Keratinocyte (primary cell): ENCODE measurements around the gene CCDC80. TPM values are rescaled to one million over a fixed set of nuclear protein-coding genes. Genes with fewer than 3 reads are reported as not detected.
A peak's percentile ranks its signal among the peaks of the same experiment; 100 is the strongest.

Experiments used
- DNase-seq: peaks from one replicate; pipeline ENCODE4 v3.0.0-alpha.2; 2011; ENCODE audit warnings: low read depth, missing footprints, low spot score
- FAIRE-seq: peaks from 2 replicates; lab custom pipeline; 2011; peaks lifted over from hg19 to GRCh38; lab: Jason Lieb, UNC
- H2AFZ ChIP-seq: 2 replicates; pipeline ENCODE4 v1.6.0; 2012; ENCODE audit warnings: low read length, control low read depth, inconsistent platforms; ENCODE audit not compliant: control insufficient read depth
- H3K27ac ChIP-seq: 2 replicates; pipeline ENCODE4 v1.5.1; 2011; ENCODE audit warnings: low read length; ENCODE audit not compliant: control insufficient read depth, insufficient read depth
- H3K27me3 ChIP-seq: 3 replicates; pipeline ENCODE4 v1.6.0; 2011; ENCODE audit warnings: low read length; ENCODE audit not compliant: control insufficient read depth, insufficient read depth; ENCODE audit errors: extremely low read depth
- H3K36me3 ChIP-seq, 2 experiments: 2 replicates in 1 of 2; 3 replicates in 1 of 2; pipeline ENCODE4 v1.5.1; 2011; ENCODE audit warnings: low read length in 2 of 2, mild to moderate bottlenecking in 1 of 2; ENCODE audit not compliant: control insufficient read depth in 2 of 2, insufficient read depth in 2 of 2; ENCODE audit errors: extremely low read depth in 1 of 2
- H3K4me1 ChIP-seq: 3 replicates; pipeline ENCODE4 v1.5.1; 2011; ENCODE audit warnings: low read length; ENCODE audit not compliant: control insufficient read depth, insufficient read depth; ENCODE audit errors: extremely low read depth
- H3K4me2 ChIP-seq: 3 replicates; pipeline ENCODE4 v1.6.0; 2011; ENCODE audit warnings: low read depth, low read length; ENCODE audit not compliant: control insufficient read depth, insufficient read depth; ENCODE audit errors: extremely low read depth
- H3K4me3 ChIP-seq, 3 experiments: fragments of 200-600 bp in 1 of 3; sonication (generic) in 1 of 3; 2 replicates in 2 of 3; 3 replicates in 1 of 3; pipeline ENCODE4 v1.5.1; 2011 to 2016; ENCODE audit warnings: low read length in 3 of 3, mild to moderate bottlenecking in 3 of 3, control low read depth in 2 of 3, inconsistent platforms in 1 of 3, low read depth in 1 of 3, mixed read lengths in 1 of 3, mixed run types in 1 of 3, moderate library complexity in 1 of 3; ENCODE audit not compliant: control insufficient read depth in 2 of 3, insufficient read depth in 2 of 3; ENCODE audit errors: extremely low read depth in 1 of 3
- H3K79me2 ChIP-seq: 2 replicates; pipeline ENCODE4 v1.6.0; 2012; ENCODE audit warnings: low read length; ENCODE audit not compliant: control insufficient read depth, insufficient read depth
- H3K9ac ChIP-seq: 3 replicates; pipeline ENCODE4 v1.6.0; 2011; ENCODE audit warnings: low read length; ENCODE audit not compliant: control insufficient read depth, insufficient read depth; ENCODE audit errors: extremely low read depth
- H3K9me1 ChIP-seq: 3 replicates; pipeline ENCODE4 v1.6.0; 2011; ENCODE audit warnings: low read length; ENCODE audit not compliant: control insufficient read depth, insufficient read depth; ENCODE audit errors: extremely low read depth
- H3K9me3 ChIP-seq: 2 replicates; pipeline ENCODE4 v1.5.1; 2012; ENCODE audit warnings: low read depth, low read length; ENCODE audit not compliant: control insufficient read depth
- H4K20me1 ChIP-seq: 3 replicates; pipeline ENCODE4 v1.6.0; 2011; ENCODE audit warnings: low read length; ENCODE audit not compliant: control insufficient read depth, insufficient read depth; ENCODE audit errors: extremely low read depth
- EZH2 ChIP-seq: IDR thresholded peaks from one replicate; pipeline ENCODE4 v1.6.1; 2012; ENCODE audit warnings: inconsistent platforms, mild to moderate bottlenecking, low read length, moderate library complexity
- dilution Hi-C: fragments of 300-500 bp; cut with MboI; formaldehyde crosslinking; loops from one replicate; pipeline ENCODE4 v1.7.0; 2020; ENCODE audit warnings: low sequenced_read_pairs; ENCODE audit not compliant: extremely low pct_ligation_motif_present
- polyA plus RNA-seq, 5 experiments: library from polyadenylated mRNA; depleted of rRNA in 3 of 5; stranded (reverse) in 3 of 5; stranded (forward) in 1 of 5; unstranded in 1 of 5; fragments of >200 nt; gene quantifications; 1 replicate in 1 of 5; 2 replicates in 3 of 5; 3 replicates in 1 of 5; pipeline versions ENCODE4 v1.2.1 to v1.2.3, GENCODE V29; 2011 to 2012; ENCODE audit warnings: missing spikeins in 2 of 5, low read depth in 1 of 5, low replicate concordance in 1 of 5
- TF ChIP-seq, protein P1 (sequence below), 3 experiments: IDR thresholded peaks in 1 of 3; conservative IDR thresholded peaks in 1 of 3; optimal IDR thresholded peaks in 1 of 3; 2 replicates in 2 of 3; 3 replicates in 1 of 3; pipeline versions ENCODE3 to v1.5.1; 2011; ENCODE audit warnings: low read length in 3 of 3, mild to moderate bottlenecking in 3 of 3, moderate library complexity in 2 of 3, control low read depth in 1 of 3, inconsistent platforms in 1 of 3; ENCODE audit not compliant: insufficient read depth in 2 of 3; ENCODE audit errors: extremely low read depth in 1 of 3

CCDC80 gene
- polyA plus RNA-seq, 1 donor (not counting 4 experiments of a cell fraction or from before 2014, with no cell fraction given) = 12.8 TPM

DNA sequence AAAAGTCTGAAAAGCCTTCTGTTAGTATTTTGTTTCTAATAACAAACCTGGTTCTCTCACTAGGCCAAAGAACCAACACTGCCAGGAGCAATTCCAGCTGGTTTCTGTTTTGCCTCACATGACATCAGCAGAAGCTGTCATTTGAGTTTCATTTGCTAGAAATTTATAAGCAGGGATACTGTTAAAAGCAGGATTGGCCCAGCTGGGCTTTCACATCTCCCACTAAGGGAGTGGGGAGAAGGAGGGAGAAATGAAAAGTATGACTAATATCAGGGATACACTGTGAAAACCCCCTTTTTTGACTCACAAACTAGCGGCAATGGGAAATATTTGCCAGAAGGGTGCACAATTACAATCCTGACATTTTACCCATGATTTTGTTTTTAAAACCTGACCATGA is 5.3 kb downstream of the CCDC80 start:
- DNase-seq = no peak
- Histone ChIP-seq H3K4me2 (no peak overlapping the region), H3K9ac (no peak overlapping the region), H3K27ac (no peak overlapping the region), H3K27me3 (no peaks in the 10 kb centered on the region), H4K20me1 (no peaks in the 10 kb centered on the region), H3K36me3 (no peaks in the 10 kb centered on the region), H3K9me3 (no peaks in the 10 kb centered on the region), H2AFZ (no peak overlapping the region), H3K79me2 (no peaks in the 10 kb centered on the region), H3K9me1 (no peaks in the 10 kb centered on the region), H3K4me3 (no peak overlapping the region), H3K4me1 (peaks cover 19% of the 10 kb centered on the region)
- dilution Hi-C loops = no loop called here
- FAIRE-seq = no peak
- TF ChIP-seq, protein P1, sequence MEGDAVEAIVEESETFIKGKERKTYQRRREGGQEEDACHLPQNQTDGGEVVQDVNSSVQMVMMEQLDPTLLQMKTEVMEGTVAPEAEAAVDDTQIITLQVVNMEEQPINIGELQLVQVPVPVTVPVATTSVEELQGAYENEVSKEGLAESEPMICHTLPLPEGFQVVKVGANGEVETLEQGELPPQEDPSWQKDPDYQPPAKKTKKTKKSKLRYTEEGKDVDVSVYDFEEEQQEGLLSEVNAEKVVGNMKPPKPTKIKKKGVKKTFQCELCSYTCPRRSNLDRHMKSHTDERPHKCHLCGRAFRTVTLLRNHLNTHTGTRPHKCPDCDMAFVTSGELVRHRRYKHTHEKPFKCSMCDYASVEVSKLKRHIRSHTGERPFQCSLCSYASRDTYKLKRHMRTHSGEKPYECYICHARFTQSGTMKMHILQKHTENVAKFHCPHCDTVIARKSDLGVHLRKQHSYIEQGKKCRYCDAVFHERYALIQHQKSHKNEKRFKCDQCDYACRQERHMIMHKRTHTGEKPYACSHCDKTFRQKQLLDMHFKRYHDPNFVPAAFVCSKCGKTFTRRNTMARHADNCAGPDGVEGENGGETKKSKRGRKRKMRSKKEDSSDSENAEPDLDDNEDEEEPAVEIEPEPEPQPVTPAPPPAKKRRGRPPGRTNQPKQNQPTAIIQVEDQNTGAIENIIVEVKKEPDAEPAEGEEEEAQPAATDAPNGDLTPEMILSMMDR (optimal IDR thresholded peaks at IDR 0.05 in 1 of 3, IDR thresholded peaks at IDR 0.05 in 1 of 3, conservative IDR thresholded peaks at IDR 0.05 in 1 of 3; ENCODE audit: extremely low read depth in 1 of 3, insufficient read depth in 2 of 3, low read length in 3 of 3) = peak in 1 of 3 experiments; percentile 8
- no peak for TF ChIP-seq EZH2

DNA sequence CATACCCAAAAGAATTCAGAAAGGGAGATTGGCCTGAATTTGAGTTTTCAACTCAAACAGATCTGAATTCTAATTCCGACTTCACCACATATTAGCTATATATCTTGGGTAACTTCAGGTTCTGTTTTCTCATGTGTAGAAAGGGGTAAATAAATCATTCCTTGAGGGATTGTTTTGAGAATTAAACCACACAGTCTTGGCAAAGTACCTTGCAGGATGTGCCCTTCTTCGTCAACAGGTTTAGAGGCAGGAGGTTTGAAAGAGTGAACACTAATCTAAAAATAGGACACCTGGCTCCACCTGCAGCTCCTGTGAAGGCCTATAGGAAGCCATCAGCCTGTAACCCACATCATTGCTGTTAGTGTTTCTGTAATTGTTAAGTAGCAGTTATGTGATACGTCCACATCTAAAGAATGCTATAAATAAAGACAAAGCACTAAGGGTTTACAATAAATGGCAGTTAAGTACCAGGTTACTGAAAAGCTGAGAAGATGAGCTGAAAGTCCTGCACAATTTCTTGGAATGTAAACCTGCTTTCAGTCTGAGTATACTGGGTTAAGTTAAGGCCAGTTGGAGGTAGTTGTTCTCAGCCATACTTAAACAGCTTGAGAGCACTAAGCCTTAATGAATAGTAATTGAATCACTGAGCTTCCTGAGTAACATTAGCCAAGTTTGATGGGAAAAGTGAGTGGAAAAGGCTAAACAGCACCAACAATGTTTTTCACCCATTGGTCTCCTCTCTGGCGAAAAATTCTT is 6.0 kb downstream of the CCDC80 start:
- Histone ChIP-seq H3K4me1 (peaks cover 12% of the 10 kb centered on the region), H3K9me1 (no peaks in the 10 kb centered on the region), H3K27ac (no peak overlapping the region), H4K20me1 (no peaks in the 10 kb centered on the region), H2AFZ (peak overlapping the region; percentile 26), H3K9me3 (no peaks in the 10 kb centered on the region), H3K9ac (no peak overlapping the region), H3K36me3 (no peaks in the 10 kb centered on the region), H3K79me2 (no peaks in the 10 kb centered on the region), H3K27me3 (no peaks in the 10 kb centered on the region), H3K4me3 (no peak overlapping the region), H3K4me2 (no peak overlapping the region)
- dilution Hi-C loops = no loop called here
- DNase-seq (no peak), FAIRE-seq (peak; percentile 75)
- no peak for TF ChIP-seq EZH2
- TF ChIP-seq, protein P1 (optimal IDR thresholded peaks at IDR 0.05 in 1 of 3, IDR thresholded peaks at IDR 0.05 in 1 of 3, conservative IDR thresholded peaks at IDR 0.05 in 1 of 3; ENCODE audit: extremely low read depth in 1 of 3, insufficient read depth in 2 of 3, low read length in 3 of 3) = no peak
